HEK293 (cell line): ENCODE measurements around the gene YDJC.

Source experiments
- BCL11A ChIP-seq: fragments of 450-650 bp; formaldehyde crosslinking; IDR thresholded peaks from 2 replicates; pipeline ENCODE4 v1.5.1; 2016; ENCODE audit warnings: low read depth, missing biosample characterization, missing genetic modification characterization
- BCL6B ChIP-seq: fragments of 450-650 bp; formaldehyde crosslinking; IDR thresholded peaks from 2 replicates; pipeline ENCODE4 v1.5.1; 2017; ENCODE audit warnings: missing biosample characterization, missing genetic modification characterization
- GLIS2 ChIP-seq: fragments of 450-650 bp; formaldehyde crosslinking; IDR thresholded peaks from 2 replicates; pipeline ENCODE4 v1.5.1; 2016; ENCODE audit warnings: missing biosample characterization, missing genetic modification characterization
- KLF8 ChIP-seq: fragments of 450-650 bp; formaldehyde crosslinking; IDR thresholded peaks from 2 replicates; pipeline ENCODE4 v1.5.1; 2016; ENCODE audit warnings: missing biosample characterization, missing genetic modification characterization
- OVOL3 ChIP-seq: fragments of 450-650 bp; formaldehyde crosslinking; IDR thresholded peaks from 2 replicates; pipeline ENCODE4 v1.5.1; 2016; ENCODE audit warnings: missing biosample characterization, missing genetic modification characterization
- PBX3 ChIP-seq: sonication (generic); formaldehyde crosslinking; IDR thresholded peaks from 2 replicates; pipeline ENCODE4 v1.8.1; 2022; ENCODE audit warnings: mild to moderate bottlenecking, moderate library complexity, missing genetic modification reagents
- PRDM6 ChIP-seq: fragments of 450-650 bp; formaldehyde crosslinking; IDR thresholded peaks from 2 replicates; pipeline ENCODE4 v1.5.1; 2017; ENCODE audit warnings: missing biosample characterization, missing genetic modification characterization
- SP7 ChIP-seq: fragments of 450-650 bp; formaldehyde crosslinking; IDR thresholded peaks from 2 replicates; pipeline ENCODE4 v1.5.1; 2016; ENCODE audit warnings: missing biosample characterization, missing genetic modification characterization
- ZBTB7A ChIP-seq: fragments of 450-650 bp; formaldehyde crosslinking; IDR thresholded peaks from 2 replicates; pipeline ENCODE4 v1.5.1; 2016; ENCODE audit warnings: low read depth, missing biosample characterization, missing genetic modification characterization
- ZFP37 ChIP-seq: fragments of 450-650 bp; formaldehyde crosslinking; IDR thresholded peaks from 2 replicates; pipeline ENCODE4 v1.5.1; 2016; ENCODE audit warnings: missing biosample characterization, missing genetic modification characterization
- ZFP41 ChIP-seq: fragments of 450-650 bp; formaldehyde crosslinking; IDR thresholded peaks from 2 replicates; pipeline ENCODE4 v1.5.1; 2016; ENCODE audit warnings: missing biosample characterization, missing genetic modification characterization, borderline replicate concordance
- ZNF214 ChIP-seq: fragments of 450-650 bp; formaldehyde crosslinking; IDR thresholded peaks from 2 replicates; pipeline ENCODE4 v1.5.1; 2017; ENCODE audit warnings: missing biosample characterization, mild to moderate bottlenecking, missing genetic modification characterization, borderline replicate concordance
- ZNF239 ChIP-seq: fragments of 450-650 bp; formaldehyde crosslinking; IDR thresholded peaks from 2 replicates; pipeline ENCODE4 v1.5.1; 2016; ENCODE audit warnings: missing biosample characterization, missing genetic modification characterization
- ZNF26 ChIP-seq: fragments of 450-650 bp; formaldehyde crosslinking; IDR thresholded peaks from 2 replicates; pipeline ENCODE4 v1.5.1; 2016; ENCODE audit warnings: missing biosample characterization, missing genetic modification characterization
- ZNF473 ChIP-seq: fragments of 450-650 bp; formaldehyde crosslinking; IDR thresholded peaks from 2 replicates; pipeline ENCODE4 v1.5.1; 2017; ENCODE audit warnings: missing biosample characterization, missing genetic modification characterization
- ZNF518A ChIP-seq: fragments of 450-650 bp; formaldehyde crosslinking; conservative IDR thresholded peaks from 2 replicates; pipeline ENCODE4 v1.5.1; 2016; ENCODE audit warnings: low read depth, missing biosample characterization, missing genetic modification characterization
- ZNF529 ChIP-seq: fragments of 450-650 bp; formaldehyde crosslinking; IDR thresholded peaks from 2 replicates; pipeline ENCODE4 v1.5.1; 2017; ENCODE audit warnings: missing genetic modification characterization, missing biosample characterization; ENCODE audit not compliant: insufficient replicate concordance
- ZNF580 ChIP-seq: fragments of 450-650 bp; formaldehyde crosslinking; IDR thresholded peaks from 2 replicates; pipeline ENCODE4 v1.5.1; 2016; ENCODE audit warnings: missing biosample characterization, missing genetic modification characterization
- ZNF645 ChIP-seq: fragments of 450-650 bp; formaldehyde crosslinking; IDR thresholded peaks from 2 replicates; pipeline ENCODE4; 2016; ENCODE audit warnings: missing biosample characterization, missing genetic modification characterization
- ZNF660 ChIP-seq: fragments of 450-650 bp; IDR thresholded peaks from 2 replicates; pipeline ENCODE4 v1.5.1; 2018; ENCODE audit warnings: missing biosample characterization, mild to moderate bottlenecking, missing genetic modification characterization
- ZNF677 ChIP-seq: fragments of 450-650 bp; IDR thresholded peaks from 2 replicates; pipeline ENCODE4 v1.5.0; 2018; ENCODE audit warnings: missing biosample characterization, mild to moderate bottlenecking, missing genetic modification characterization, moderate library complexity
- ZNF791 ChIP-seq: fragments of 450-650 bp; formaldehyde crosslinking; IDR thresholded peaks from 2 replicates; pipeline ENCODE4 v1.5.1; 2016; ENCODE audit warnings: missing biosample characterization, missing genetic modification characterization
- ZNF792 ChIP-seq: fragments of 450-650 bp; formaldehyde crosslinking; IDR thresholded peaks from 2 replicates; pipeline ENCODE4 v1.5.1; 2016; ENCODE audit warnings: missing biosample characterization, missing genetic modification characterization
- ZNF830 ChIP-seq: fragments of 450-650 bp; IDR thresholded peaks from 2 replicates; pipeline ENCODE4 v1.5.0; 2018; ENCODE audit warnings: missing biosample characterization, missing genetic modification characterization, low read depth, mild to moderate bottlenecking, moderate library complexity
- ZSCAN5A ChIP-seq: fragments of 450-650 bp; formaldehyde crosslinking; IDR thresholded peaks from 2 replicates; pipeline ENCODE4 v1.5.1; 2016; ENCODE audit warnings: missing biosample characterization, missing genetic modification characterization

YDJC gene

GRCh38 chr22:21657360-21658032 is 27.7 kb upstream of the YDJC start (continued):
- TF ChIP-seq BCL6B (tag by site-specific recombination) (no peak), SP7 (peak; percentile 46; the same call in 1 of the 2 replicates), ZNF677 (tag by site-specific recombination) (no peak), PRDM6 (tag by site-specific recombination) (no peak), ZNF239 (tag by site-specific recombination) (no peak), ZFP37 (tag by site-specific recombination) (no peak), ZNF473 (tag by site-specific recombination) (no peak), ZFP41 (tag by site-specific recombination) (no peak), ZNF645 (no peak), ZNF830 (tag by site-specific recombination) (no peak), ZNF518A (tag by site-specific recombination) (no peak), KLF8 (no peak; the same call in 1 of the 2 replicates), ZNF214 (tag by site-specific recombination) (no peak), ZBTB7A (no peak), ZNF26 (tag by site-specific recombination) (no peak), OVOL3 (tag by site-specific recombination) (no peak), ZNF792 (tag by site-specific recombination) (no peak), ZNF529 (tag by site-specific recombination) (no peak), ZNF660 (tag by site-specific recombination) (0 out of 2 replicates have a peak, but pooled peaks have one; percentile 57), BCL11A (tag by site-specific recombination) (peak; percentile 1; the same call in 1 of the 2 replicates), GLIS2 (peak; percentile 87), PBX3 (CRISPR knock-in tag) (0 out of 2 replicates have a peak, but pooled peaks have one; percentile 34), ZNF791 (tag by site-specific recombination) (no peak), ZNF580 (tag by site-specific recombination) (no peak), ZSCAN5A (tag by site-specific recombination) (0 out of 2 replicates have a peak, but pooled peaks have one; percentile 48)
